Measurements from ENCODE around the gene MCCC1. TPM values are rescaled to one million over a fixed set of nuclear protein-coding genes. Genes with fewer than 3 reads are reported as not detected.
A peak's percentile ranks its signal among the peaks of the same experiment; 100 is the strongest.

The MCCC1 gene
- total RNA-seq, 1 donor: 23.7 TPM

GRCh38 chr3:183087184-183087583, 12.1 kb downstream of the MCCC1 start:
- no peak overlapping the region for H3K4me3 ChIP-seq (ENCODE audit: low read depth, low read length)
- DNase-seq (ENCODE audit: low read depth): no peak
- no peak for TF ChIP-seq CTCF (IDR thresholded peaks at IDR 0.05; ENCODE audit: insufficient read depth, low read length)

GRCh38 chr3:183085634-183086390, 13.5 kb downstream of the MCCC1 start:
- H3K4me3 ChIP-seq (ENCODE audit: low read depth, low read length): no peak overlapping the region
- DNase-seq (ENCODE audit: low read depth): no peak
- TF ChIP-seq CTCF (IDR thresholded peaks at IDR 0.05; ENCODE audit: insufficient read depth, low read length): peak; percentile 31

- DNase-seq (ENCODE audit: low read depth): no peak
- TF ChIP-seq CTCF (IDR thresholded peaks at IDR 0.05; ENCODE audit: insufficient read depth, low read length): no peak
- no peak overlapping the region for H3K4me3 ChIP-seq (ENCODE audit: low read depth, low read length)
These were observed 16.9 kb downstream of the MCCC1 start for GRCh38 chr3:183082355-183082915.

- DNase-seq (ENCODE audit: low read depth): no peak
- no peak for TF ChIP-seq CTCF (IDR thresholded peaks at IDR 0.05; ENCODE audit: insufficient read depth, low read length)
- H3K4me3 ChIP-seq (ENCODE audit: low read depth, low read length): no peak overlapping the region
These were observed 17.7 kb downstream of the MCCC1 start for GRCh38 chr3:183081459-183082183.

GRCh38 chr3:183080628-183081027, 18.7 kb downstream of the MCCC1 start:
- H3K4me3 ChIP-seq (ENCODE audit: low read depth, low read length): no peak overlapping the region
- TF ChIP-seq CTCF (IDR thresholded peaks at IDR 0.05; ENCODE audit: insufficient read depth, low read length): no peak
- no peak for DNase-seq (ENCODE audit: low read depth)

- no peak for TF ChIP-seq CTCF (IDR thresholded peaks at IDR 0.05; ENCODE audit: insufficient read depth, low read length)
- no peak for DNase-seq (ENCODE audit: low read depth)
These were observed 24.4 kb downstream of the MCCC1 start for GRCh38 chr3:183074881-183075280.

More at GRCh38 chr3:183074881-183075280, 24.4 kb downstream of the MCCC1 start:
- no peak overlapping the region for H3K4me3 ChIP-seq (ENCODE audit: low read depth, low read length)
